Kidney tubule cell (primary cell): ENCODE results near the gene ITK.
A peak's percentile ranks its signal among the peaks of the same experiment; 100 is the strongest.

Source experiments
- DNase-seq: peaks from one replicate; pipeline ENCODE4 v3.0.0-alpha.2; 2018; ENCODE audit warnings: low spot score

ITK gene

DNA sequence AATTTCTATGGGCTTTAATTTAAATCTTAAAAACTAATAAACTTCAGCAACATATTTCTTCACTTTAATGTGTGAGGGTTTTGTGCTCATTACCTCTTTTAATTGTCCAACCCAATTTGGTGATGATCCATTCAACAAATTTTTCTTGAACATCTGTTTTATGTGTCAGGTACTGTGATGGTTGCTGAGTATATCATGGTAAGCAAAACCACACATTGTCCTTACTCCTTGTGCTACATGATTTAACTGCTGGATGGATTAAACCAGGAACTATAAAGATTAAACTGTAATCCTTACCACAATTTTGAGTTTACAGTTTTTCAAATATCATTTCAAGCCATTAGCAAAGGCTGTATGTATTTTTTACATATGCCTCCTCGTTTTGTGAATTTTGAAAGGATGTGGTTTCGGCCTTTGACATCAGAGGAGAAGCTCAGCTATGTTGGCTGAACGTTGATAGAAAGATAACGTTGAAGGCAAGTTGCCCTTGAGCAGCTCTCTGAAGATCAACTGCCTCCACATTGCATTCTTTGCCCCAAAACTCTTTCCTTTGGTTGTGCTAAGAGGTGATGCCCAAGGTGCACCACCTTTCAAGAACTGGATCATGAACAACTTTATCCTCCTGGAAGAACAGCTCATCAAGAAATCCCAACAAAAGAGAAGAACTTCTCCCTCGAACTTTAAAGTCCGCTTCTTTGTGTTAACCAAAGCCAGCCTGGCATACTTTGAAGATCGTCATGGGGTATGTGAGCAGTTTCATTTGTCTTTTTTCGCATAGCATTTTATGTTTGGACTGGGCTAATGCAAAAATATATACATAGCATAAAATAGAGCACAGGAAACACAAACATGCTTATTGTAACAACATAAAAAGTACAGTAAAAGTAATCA, at the start of gene ITK:
TSS of gene ITK (plus strand) at position 467 of the 891 bp plus-strand sequence. CDS start at position 605, 138 bp downstream.
- DNase-seq = no peak

DNA sequence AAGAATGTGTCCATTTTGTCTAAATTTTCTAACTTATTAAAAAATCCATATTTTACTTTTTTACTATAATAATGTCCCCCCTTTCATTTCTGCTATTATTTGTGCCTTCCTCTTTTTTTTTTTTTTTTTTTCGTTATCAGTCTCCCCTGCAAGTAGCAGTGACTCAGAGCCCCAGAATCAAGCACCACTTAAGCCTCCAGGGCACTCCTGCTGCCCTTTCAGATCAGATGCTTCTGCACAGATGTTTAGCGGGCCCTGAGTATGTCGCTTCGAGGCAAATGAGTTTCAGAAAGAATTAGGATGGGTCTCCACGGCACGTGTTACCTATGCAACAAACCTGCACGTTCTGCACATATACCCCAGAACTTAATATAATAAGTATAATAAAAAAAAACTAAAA, 49.7 kb upstream of the ITK start:
- DNase-seq = peak; percentile 27

DNA sequence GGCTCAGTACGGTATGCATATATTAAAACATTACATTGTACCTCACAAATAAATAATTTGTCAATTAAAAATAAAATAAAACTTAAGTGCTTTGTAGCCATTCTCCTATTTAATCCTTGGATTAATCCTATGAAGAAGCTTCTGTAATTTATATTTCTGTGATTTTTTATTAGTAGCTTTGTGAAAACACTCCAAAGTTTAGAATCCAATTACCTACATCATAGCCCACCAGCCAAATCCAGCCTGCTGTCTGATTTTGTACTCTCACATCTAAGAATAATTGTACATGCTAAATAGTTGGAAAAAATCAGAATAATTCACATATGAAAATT, 48.4 kb upstream of the ITK start:
- no peak for DNase-seq

DNA sequence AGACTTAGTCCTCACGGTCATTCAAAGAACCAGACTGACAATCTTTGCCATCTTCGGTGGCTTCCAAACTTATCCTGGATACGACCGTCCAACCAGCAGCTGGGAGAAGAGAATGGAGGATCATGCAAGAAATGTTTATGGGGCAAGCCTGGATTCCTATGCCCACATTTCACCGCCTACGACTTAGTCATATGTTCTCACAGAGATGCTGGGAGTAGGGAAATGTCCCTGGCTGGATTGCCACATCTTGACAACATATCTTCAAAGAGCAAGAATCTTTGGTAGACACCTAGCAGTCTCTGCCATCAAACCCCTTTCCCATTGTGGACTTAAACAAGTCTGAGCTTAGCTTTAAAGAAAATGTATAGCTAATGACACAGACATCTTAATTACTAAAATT, 42.9 kb upstream of the ITK start:
- no peak for DNase-seq

DNA sequence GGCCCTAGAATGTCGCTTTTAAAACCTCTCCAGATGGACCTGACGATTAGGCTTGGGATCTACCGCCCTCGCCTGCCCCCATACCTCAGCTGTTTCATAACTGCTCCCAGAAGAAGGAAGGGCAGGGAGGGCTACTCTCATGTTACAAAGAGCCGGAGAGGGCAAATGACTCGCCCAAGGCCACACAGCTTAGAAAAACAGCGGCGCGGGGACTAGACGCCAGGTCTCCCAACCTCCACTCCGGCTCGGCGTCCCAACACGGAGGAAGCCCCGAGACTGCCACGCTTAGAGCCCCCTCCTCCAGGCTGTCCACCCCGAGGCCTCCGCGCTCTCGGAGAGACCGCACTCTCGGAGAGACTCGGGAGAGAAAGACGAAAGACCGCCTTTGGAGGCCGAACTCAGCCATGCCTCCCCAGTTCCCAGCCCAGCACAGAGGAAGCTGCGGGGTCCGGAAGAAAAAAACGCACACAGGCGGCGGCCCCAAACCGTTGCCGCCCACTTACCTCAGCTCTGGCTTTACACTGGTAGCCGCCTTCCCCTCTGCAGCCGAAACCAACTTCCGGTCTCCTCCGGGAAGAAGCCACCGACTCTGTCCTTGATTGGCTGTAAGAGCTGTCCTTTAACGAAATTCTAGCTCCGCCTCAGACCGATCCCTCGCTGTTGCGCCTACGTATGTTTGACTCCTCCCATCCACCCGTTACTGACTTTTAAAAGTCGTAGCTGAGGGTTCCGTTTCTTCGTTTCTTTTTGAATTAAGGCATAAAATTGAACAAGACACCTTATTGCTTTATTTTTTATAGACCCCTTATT, 38.1 kb upstream of the ITK start, which contains the start of gene MED7:
TSS of gene MED7 (minus strand) at position 549 of the 810 bp plus-strand sequence. CDS start 3,434 bp downstream, outside the sequence.
- peak; percentile 99 for DNase-seq

DNA sequence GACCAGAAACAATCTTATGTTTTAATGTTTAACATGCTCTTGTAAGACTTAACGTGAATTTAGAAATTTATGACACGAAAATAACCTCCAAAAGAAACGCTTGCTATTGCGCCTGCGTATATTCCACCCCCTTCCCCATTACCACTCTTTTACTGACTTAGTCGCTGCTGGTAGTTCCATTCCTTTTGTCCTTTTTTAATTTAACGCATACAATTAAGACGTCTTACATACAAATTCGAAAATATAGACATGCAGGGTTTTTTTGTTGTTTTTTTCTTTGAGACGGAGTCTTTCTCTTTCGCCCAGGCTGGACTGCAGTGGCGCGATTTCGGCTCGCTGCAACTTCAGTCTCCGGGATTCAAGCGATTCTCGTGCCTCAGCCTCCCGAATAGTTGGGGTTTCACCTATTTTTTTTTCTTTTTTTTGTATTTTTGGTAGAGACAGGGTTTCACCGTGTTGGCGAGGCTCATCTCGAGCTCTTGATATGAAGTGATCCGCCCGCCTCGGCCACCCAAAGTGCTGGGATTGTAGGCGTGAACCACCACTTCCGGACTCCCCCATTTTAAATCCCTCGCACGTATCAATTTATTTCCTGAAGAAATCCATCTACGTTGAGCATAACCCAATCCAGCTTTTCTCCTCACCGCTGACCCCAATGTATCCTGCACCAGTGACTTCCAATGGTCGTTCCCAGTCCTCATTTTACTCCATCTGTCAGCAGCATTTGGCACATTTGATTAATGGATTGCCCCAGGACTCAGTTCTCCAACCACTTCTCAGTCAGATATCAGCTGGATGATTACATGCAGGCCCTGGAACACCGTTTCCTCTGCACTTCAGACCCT, 37.3 kb upstream of the ITK start:
- DNase-seq = peak; percentile 34

DNA sequence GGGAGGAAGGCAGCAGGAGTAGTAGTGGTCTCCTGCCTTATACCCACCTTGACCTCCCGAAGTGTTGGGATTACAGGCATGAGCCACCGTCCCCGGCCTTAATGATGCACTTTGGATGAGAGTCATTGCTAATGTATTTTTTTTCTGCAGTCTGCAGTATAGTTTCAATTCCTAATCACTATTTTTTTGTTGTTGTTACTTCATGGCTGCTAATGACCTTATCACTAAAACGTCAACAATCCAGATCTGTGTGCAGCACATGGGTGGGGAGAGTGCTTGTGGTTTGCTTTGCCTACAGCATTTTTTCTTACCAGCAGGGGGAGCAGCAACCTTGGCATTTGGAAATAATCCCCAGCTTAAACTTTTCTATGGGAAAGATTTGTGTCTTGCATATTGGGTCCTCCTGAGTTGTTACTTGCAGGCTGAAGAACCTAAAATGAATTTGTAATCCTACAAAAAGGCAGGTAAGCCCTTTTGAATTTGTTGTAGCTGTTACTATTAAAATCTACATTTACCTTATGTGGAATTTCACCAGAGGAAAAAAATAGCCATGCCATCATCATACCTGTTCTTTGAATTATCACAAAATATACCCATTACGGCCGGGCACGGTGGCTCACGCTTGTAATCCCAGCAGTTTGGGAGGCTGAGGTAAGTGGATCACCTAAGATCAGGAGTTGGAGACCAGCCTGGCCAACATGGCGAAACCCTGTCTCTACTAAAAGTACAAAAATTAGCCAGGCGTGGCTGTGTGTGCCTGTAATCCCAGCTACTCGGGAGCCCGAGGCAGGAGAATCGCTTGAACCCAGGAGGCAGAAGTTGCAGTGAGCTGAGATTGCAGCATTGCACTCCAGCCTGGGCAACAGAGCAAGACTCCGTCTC, 31.7 kb upstream of the ITK start:
- DNase-seq = peak; percentile 68

DNA sequence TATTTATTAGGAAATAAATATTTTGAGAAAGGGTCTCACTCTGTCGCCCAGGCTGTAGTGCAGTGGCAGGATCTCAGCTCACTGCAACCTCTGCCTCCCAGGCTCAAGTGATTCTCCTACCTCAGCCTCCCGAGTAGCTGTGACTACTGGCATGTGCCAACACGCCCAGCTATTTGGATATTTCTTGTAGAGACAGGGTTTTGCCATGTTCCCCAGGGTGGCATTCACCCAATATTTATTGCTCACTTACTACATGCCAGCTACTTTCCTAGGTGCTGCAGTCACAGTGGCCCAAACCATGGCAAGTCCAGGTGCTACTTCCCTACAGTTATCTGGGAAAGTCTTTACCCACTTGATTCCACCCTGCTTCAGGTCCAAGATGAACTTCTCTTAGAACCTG, 29.6 kb upstream of the ITK start:
- DNase-seq = no peak

DNA sequence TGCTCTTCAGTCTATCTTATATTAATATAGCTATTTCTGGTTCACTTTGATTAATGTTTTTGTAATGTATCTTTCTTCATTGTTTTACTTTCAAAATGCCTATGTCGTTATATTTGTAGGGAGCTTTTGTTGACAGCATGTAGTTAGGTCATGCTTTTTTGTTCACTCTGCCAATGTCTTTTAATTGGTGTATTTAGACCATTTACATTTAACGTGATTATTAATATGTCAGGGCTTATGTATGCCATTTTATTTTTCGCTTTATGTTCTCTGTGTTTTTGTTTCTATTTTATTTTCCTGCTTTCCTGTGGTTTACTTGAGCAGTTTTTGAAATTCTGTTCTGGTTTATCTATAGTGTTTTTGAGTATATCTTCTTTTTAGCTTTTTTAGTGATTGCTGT, 25.3 kb upstream of the ITK start:
- DNase-seq = no peak

DNA sequence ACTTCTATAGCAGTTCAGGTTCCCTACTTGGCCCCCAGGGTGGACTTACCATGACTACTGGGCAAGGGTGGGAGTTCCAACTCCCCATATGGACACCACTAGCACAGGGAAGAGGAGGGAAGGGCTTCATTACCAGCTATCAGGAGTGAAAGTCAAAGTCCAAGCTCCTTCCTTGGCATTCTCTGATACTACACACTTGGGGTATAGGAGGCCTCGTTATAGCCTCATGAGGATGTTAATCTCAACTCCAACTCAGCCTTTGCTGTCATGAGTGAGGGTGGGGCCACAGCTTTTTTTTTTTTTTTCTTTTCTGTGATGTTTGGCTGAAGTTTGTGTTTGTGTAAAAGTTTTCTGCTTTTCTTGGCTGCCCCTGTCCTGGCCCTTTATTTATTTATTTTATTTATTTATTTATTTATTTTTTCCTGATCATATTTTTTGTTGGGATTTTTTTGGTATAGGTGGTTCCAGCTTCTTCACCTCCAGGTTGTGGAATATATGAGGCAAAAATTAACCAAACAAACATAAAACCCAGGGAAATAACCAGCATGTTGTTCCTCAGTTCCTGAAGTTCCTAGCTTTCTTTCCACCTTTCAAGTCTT, 23.2 kb upstream of the ITK start:
- DNase-seq = no peak

DNA sequence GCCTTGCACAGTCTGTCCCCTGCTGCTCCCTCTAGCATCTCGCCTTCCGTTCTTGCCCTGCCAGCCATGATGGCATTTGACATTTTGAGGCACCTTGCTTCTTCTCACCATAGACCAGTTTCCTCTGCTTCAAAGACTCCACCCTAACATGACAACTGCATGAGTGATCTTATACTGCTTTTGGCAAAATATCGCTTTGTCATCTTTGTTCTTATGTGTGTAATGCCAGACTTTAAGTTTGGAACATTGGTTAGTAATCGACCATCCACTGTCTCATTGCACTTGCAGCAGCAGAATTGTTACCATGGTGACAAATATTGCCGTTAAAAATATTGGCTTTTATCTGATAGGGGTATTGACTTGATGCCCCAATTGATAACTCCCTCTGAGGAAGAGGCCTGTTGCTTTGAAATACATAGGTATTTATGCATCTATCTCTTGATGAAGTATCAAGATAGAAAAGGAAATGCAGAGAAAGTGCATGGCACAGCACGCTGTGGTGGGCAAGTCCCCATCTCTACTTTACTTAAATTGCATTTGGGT, 21.4 kb upstream of the ITK start:
- no peak for DNase-seq

DNA sequence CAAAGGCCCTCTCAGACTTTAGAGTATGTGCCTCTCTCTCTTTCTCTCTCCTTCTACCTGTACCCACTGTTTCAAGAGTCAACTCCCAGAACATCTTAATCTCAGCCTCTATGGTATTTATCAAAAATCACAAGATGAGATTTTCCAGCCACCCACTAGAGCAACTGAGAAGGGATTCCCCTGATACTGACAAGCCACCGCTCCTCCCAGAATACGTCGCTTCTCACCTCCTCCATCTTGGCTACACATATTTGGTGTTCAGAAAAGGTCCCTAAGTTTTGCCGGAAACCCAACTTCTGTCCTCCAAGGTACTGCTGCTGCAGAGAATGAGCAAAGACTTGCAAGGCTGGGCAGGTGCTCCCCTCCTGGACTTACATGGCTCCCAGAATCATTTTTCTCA, 20.6 kb upstream of the ITK start:
- DNase-seq = no peak

DNA sequence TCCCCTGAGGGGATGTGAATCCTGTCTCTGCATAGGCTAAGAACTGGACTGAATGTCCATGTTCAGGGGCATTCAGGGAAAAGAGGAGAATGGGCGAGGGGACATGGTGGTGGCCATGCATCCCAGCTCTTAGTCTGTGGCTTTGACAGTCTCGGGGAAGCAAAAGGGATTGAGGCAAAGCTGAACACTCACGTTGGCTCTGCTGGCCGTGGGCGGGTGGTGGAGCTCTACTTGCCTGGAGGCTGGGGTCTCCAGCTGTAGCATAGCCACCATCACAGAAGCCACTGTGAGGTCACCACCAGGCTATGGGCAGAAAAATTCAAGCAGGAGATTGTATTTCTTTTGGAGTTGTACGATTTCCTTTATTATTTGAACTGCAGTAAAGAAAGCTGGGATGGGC, 18.6 kb upstream of the ITK start:
- no peak for DNase-seq

DNA sequence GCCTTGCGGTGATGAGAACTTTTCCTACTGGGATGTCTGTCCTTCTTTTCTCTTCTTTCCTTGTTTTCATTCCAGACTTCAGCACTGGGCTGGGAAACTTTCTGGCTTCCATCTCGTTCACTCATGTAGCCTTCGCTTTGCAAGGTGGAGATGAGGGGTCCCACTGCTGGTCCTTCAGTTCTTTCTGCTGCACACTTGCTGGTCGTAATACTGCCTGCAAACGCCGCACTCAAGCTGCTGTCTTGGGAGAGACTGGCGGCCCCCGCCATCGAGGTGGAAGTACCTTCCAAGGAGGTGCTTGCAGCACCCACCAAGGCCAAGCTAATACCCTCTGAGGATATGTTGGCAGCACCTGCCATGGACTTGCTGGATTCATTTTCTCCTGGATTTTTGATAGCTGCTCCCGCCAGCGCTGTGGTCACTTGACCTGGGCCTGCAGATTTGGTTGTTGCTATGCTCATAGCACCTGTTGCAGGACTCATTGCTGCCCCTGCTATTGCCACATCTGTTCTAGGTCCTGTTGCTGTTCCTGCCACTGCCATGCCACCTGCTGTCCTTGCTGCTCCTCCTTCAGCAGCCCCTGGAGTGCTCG, 17.6 kb upstream of the ITK start:
- no peak for DNase-seq

DNA sequence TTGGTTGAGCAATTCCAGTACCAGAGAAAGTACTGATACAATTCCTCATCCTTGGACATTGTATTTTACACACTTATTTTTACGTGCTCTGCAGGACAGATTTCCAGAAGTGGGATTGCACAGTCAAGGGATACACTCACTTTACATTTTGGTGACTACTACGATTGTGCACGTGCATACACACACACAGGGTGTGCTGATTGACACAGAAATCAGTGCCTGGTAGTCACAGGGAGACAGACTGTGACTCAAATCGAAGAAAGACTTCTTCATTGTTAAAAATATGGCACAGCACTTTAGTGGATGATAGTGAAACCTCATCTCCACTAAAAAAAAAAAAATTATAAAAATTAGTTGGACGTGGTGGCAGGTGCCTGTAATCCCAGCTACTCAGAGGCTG, 16.1 kb upstream of the ITK start:
- DNase-seq = no peak

DNA sequence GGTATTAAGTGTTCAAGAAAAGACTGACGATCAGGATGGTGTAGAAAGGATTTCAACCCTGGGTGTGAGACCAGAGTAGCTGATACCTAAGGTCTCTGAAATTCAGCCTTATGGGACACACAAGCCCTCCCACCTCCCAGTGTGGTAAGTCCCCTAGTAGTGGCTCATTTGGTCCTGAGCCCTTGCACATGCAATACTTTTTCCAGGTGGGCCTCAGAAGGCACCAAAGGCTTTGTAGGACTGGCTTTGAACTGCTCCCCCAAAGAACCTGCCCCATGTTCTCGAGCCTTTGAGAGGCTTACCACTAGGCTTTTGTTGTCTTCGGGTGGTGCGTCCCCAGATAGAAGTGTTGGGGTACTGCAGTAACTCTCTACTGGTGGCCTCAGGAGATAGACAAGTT, 15.4 kb upstream of the ITK start:
- DNase-seq = no peak

DNA sequence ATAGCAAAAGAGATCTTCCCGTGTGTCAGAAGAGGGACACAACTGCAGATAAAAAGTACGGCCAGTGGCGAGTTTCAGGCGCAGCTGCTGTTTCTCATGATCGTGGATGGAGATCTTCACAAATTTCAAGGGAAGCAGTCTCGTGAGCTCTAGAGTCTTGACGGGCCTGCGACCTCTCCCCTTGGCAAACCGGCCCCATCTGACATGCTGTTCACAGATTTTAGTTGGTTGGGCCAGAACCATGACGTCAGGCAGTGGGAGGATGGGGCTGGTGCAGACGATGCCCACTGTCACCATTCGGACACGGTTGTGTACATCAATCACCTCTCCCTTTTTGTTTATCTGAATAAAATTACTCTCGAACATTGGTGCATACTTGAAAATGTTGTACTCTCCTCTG, 15.0 kb upstream of the ITK start:
- no peak for DNase-seq

DNA sequence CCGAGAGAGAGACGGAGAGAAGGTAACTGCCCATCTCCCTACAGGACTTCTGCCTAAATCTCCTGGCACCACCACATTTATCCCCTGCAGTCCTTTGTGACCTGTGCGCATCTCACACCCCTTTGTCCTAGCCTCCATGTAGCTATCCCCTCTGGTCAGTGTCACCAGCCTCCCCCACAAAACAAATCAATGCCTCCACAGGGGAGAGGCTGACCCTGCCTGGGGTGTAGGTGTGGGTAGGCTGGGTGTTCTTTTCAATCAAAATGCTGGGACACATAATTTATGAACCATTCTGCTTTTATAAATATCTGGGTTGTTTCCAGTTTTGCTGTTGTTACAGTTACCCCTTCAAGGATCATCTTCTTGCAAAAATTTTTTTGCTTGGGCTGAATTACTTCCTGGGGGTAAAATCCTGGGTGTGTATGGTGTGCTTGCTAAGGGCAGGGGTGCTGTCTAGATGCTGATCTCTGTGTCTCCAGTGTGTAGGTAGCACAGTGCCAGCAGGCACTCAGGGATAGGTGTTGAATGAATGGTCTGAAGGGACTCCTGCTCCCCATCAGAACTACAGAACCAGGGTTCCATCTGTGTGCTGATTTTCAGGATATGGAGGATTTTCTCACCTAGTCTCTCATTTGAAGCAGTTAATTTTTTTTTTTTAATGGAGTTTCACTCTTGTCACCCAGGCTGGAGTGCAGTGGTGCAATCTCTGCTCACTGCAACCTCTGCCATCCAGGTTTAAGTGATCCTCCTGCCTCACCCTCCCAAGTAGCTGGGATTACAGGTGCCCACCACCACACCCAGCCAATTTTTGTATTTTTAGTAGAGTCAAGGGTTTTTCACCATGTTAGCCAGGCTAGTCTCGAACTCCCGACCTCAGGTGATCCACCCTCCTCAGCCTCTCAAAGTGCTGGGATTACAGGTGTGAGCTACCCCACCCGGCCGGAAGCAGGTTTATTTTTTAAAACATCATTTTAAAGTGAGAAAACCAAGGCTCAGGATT, 14.1 kb upstream of the ITK start, which contains the start of gene GARIN3:
TSS of gene GARIN3 (minus strand) at position 51 of the 1,000 bp plus-strand sequence. CDS start 96 bp downstream, outside the sequence.
- DNase-seq = no peak

DNA sequence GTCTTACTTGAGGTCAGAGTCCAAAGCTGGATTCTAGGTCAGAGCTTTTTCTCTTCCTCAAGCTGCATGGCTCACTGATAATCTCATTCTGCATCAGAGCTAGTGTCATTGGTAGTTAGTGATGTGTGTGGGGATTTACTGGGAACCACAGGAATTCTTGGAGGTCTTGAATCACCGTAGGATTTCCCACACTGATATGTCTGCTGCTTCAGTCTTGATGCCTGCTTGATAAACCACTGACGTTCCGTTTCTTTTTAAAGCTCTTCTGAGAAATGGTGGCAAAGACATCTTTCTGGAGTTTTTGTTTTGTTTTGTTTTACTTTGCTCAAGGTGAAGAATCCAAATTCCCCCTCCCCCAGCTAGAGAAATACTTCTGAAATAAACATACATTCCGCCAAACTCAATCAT, 13.4 kb upstream of the ITK start:
- peak; percentile 86 for DNase-seq
